Measurements from ENCODE around the gene AQP2.

- TF ChIP-seq JUND (IDR thresholded peaks at IDR 0.05) = no peak
- no peak for TF ChIP-seq CTCF (IDR thresholded peaks at IDR 0.05 in 2 of 3, conservative IDR thresholded peaks at IDR 0.05 in 1 of 3; ENCODE audit: borderline replicate concordance in 1 of 3, insufficient read depth in 1 of 3, low read depth in 2 of 3, low read length in 2 of 3)
- no peak for TF ChIP-seq CEBPB (IDR thresholded peaks at IDR 0.05; ENCODE audit: low read depth)
- TF ChIP-seq SRF (IDR thresholded peaks at IDR 0.05; ENCODE audit: low read depth) = no peak
- no peak for TF ChIP-seq REST (IDR thresholded peaks at IDR 0.05; ENCODE audit: low read depth)
- TF ChIP-seq EZH2 (IDR thresholded peaks at IDR 0.05) = no peak
- TF ChIP-seq POLR2A (IDR thresholded peaks at IDR 0.05; ENCODE audit: borderline replicate concordance, extremely low read depth, insufficient read depth, insufficient read length) = no peak
- TF ChIP-seq POLR2AphosphoS5 (IDR thresholded peaks at IDR 0.05; ENCODE audit: low read depth, low read length) = no peak
- no peak for TF ChIP-seq EZH2phosphoT487 (IDR thresholded peaks at IDR 0.05; ENCODE audit: borderline replicate concordance)
- no peak for TF ChIP-seq YY1 (IDR thresholded peaks at IDR 0.05; ENCODE audit: extremely low read depth, insufficient replicate concordance, low read depth, low read length)
Measured at GRCh38 chr12:49967777-49968250, 17.3 kb downstream of the AQP2 start.

Data from HCT116 (cell line).